Right ventricle myocardium inferior (tissue), 1 donor: Measurements from ENCODE around the gene MYH7B. TPM values are rescaled to one million over a fixed set of nuclear protein-coding genes. Genes with fewer than 3 reads are reported as not detected.

ENCODE experiments used
- ATAC-seq: fragments of 200-7000 bp; cut with Tn5 transposase; one replicate; pipeline ENCODE4 v1.9.1; 2020; ENCODE audit warnings: mild to moderate bottlenecking, moderate library complexity
- DNase-seq: peaks from one replicate; pipeline ENCODE4 v3.0.0; 2021; ENCODE audit errors: missing footprints
- intact Hi-C: fragments of 100-400 bp; cut with DNase I; formaldehyde crosslinking; loops from one replicate; pipeline ENCODE4 v1.11.0; 2022
- total RNA-seq: library from RNA; stranded (reverse); fragmentation: NEBNext Ultra II Directional; extraction: Animal tissue kit (Norgen Biotek cat#: 25700); gene quantifications from one replicate; pipeline ENCODE4 v1.2.1, GENCODE V29; 2021
- donor health status: DM: no; HTN: yes; CAD: no; lungs with severe emphysema.

MYH7B gene
- total RNA-seq, 1 donor from 2014 or later = 230 TPM

- DNase-seq = peak; percentile 33
- no peak for ATAC-seq
- intact Hi-C loops = no loop called here
These were observed 30.0 kb downstream of the MYH7B start for GRCh38 chr20:34985461-34986310.

GRCh38 chr20:34986311-34987287 lies 30.9 kb downstream of the MYH7B start:
- intact Hi-C loops = no loop called here
- ATAC-seq (peak; percentile 4), DNase-seq (peak; percentile 50)

GRCh38 chr20:34987288-34988190 lies 31.9 kb downstream of the MYH7B start:
- intact Hi-C loops = no loop called here
- DNase-seq (peak; percentile 28), ATAC-seq (peak; percentile 17)

- ATAC-seq (no peak), DNase-seq (peak; percentile 59)
- intact Hi-C loops = no loop called here
These were observed 32.5 kb downstream of the MYH7B start for GRCh38 chr20:34988191-34988540.

GRCh38 chr20:34989118-34989517 lies 33.5 kb downstream of the MYH7B start:
- intact Hi-C loops = no loop called here
- no peak for DNase-seq
- no peak for ATAC-seq

- ATAC-seq (no peak), DNase-seq (peak; percentile 59)
- intact Hi-C loops = no loop called here
These were observed 34.0 kb downstream of the MYH7B start for GRCh38 chr20:34989670-34990069.

GRCh38 chr20:34990231-34990630 lies 34.6 kb downstream of the MYH7B start:
- intact Hi-C loops = no loop called here

GRCh38 chr20:34990661-34991214 lies 35.1 kb downstream of the MYH7B start:
- no peak for ATAC-seq
- DNase-seq = no peak
- intact Hi-C loops = no loop called here

More at GRCh38 chr20:34990231-34990630, 34.6 kb downstream of the MYH7B start:
- ATAC-seq = no peak
- no peak for DNase-seq

- intact Hi-C loops = no loop called here
- DNase-seq (peak; percentile 63), ATAC-seq (no peak)
These were observed 37.2 kb downstream of the MYH7B start for GRCh38 chr20:34992751-34993417.

GRCh38 chr20:34993941-34994508 lies 38.4 kb downstream of the MYH7B start:
- intact Hi-C loops = no loop called here
- ATAC-seq (no peak), DNase-seq (peak; percentile 35)

- DNase-seq = peak; percentile 4
- no peak for ATAC-seq
- intact Hi-C loops = no loop called here
These were observed 39.0 kb downstream of the MYH7B start for GRCh38 chr20:34994509-34995131.

GRCh38 chr20:34995192-34995591 lies 39.5 kb downstream of the MYH7B start:
- intact Hi-C loops = no loop called here
- peak; percentile 52 for DNase-seq
- ATAC-seq = no peak

GRCh38 chr20:34995696-34996095 lies 40.0 kb downstream of the MYH7B start:
- no peak for ATAC-seq
- peak; percentile 70 for DNase-seq
- intact Hi-C loops = no loop called here

- DNase-seq (peak; percentile 52), ATAC-seq (no peak)
- intact Hi-C loops = no loop called here
These were observed 40.8 kb downstream of the MYH7B start for GRCh38 chr20:34996243-34997028.

GRCh38 chr20:34997131-34997561 lies 41.5 kb downstream of the MYH7B start:
- ATAC-seq = peak; percentile 9
- intact Hi-C loops = no loop called here
- DNase-seq = peak; percentile 70

GRCh38 chr20:34997774-34998173 lies 42.1 kb downstream of the MYH7B start:
- intact Hi-C loops = no loop called here
- no peak for DNase-seq
- no peak for ATAC-seq
